Keratinocyte (primary cell): ENCODE data around the gene SINHCAF. TPM values are rescaled to one million over a fixed set of nuclear protein-coding genes. Genes with fewer than 3 reads are reported as not detected.

ENCODE experiments used
- DNase-seq: peaks from one replicate; pipeline ENCODE4 v3.0.0-alpha.2; 2011; ENCODE audit warnings: low read depth, missing footprints, low spot score
- FAIRE-seq: peaks from 2 replicates; lab custom pipeline; 2011; peaks lifted over from hg19 to GRCh38; lab: Jason Lieb, UNC
- H2AFZ ChIP-seq: 2 replicates; pipeline ENCODE4 v1.6.0; 2012; ENCODE audit warnings: low read length, control low read depth, inconsistent platforms; ENCODE audit not compliant: control insufficient read depth
- H3K27ac ChIP-seq: 2 replicates; pipeline ENCODE4 v1.5.1; 2011; ENCODE audit warnings: low read length; ENCODE audit not compliant: control insufficient read depth, insufficient read depth
- H3K27me3 ChIP-seq: 3 replicates; pipeline ENCODE4 v1.6.0; 2011; ENCODE audit warnings: low read length; ENCODE audit not compliant: control insufficient read depth, insufficient read depth; ENCODE audit errors: extremely low read depth
- H3K36me3 ChIP-seq, 2 experiments: 2 replicates in 1 of 2; 3 replicates in 1 of 2; pipeline ENCODE4 v1.5.1; 2011; ENCODE audit warnings: low read length in 2 of 2, mild to moderate bottlenecking in 1 of 2; ENCODE audit not compliant: control insufficient read depth in 2 of 2, insufficient read depth in 2 of 2; ENCODE audit errors: extremely low read depth in 1 of 2
- H3K4me1 ChIP-seq: 3 replicates; pipeline ENCODE4 v1.5.1; 2011; ENCODE audit warnings: low read length; ENCODE audit not compliant: control insufficient read depth, insufficient read depth; ENCODE audit errors: extremely low read depth
- H3K4me2 ChIP-seq: 3 replicates; pipeline ENCODE4 v1.6.0; 2011; ENCODE audit warnings: low read depth, low read length; ENCODE audit not compliant: control insufficient read depth, insufficient read depth; ENCODE audit errors: extremely low read depth
- H3K4me3 ChIP-seq, 3 experiments: fragments of 200-600 bp in 1 of 3; sonication (generic) in 1 of 3; 2 replicates in 2 of 3; 3 replicates in 1 of 3; pipeline ENCODE4 v1.5.1; 2011 to 2016; ENCODE audit warnings: low read length in 3 of 3, mild to moderate bottlenecking in 3 of 3, control low read depth in 2 of 3, inconsistent platforms in 1 of 3, low read depth in 1 of 3, mixed read lengths in 1 of 3, mixed run types in 1 of 3, moderate library complexity in 1 of 3; ENCODE audit not compliant: control insufficient read depth in 2 of 3, insufficient read depth in 2 of 3; ENCODE audit errors: extremely low read depth in 1 of 3
- H3K79me2 ChIP-seq: 2 replicates; pipeline ENCODE4 v1.6.0; 2012; ENCODE audit warnings: low read length; ENCODE audit not compliant: control insufficient read depth, insufficient read depth
- H3K9ac ChIP-seq: 3 replicates; pipeline ENCODE4 v1.6.0; 2011; ENCODE audit warnings: low read length; ENCODE audit not compliant: control insufficient read depth, insufficient read depth; ENCODE audit errors: extremely low read depth
- H3K9me1 ChIP-seq: 3 replicates; pipeline ENCODE4 v1.6.0; 2011; ENCODE audit warnings: low read length; ENCODE audit not compliant: control insufficient read depth, insufficient read depth; ENCODE audit errors: extremely low read depth
- H3K9me3 ChIP-seq: 2 replicates; pipeline ENCODE4 v1.5.1; 2012; ENCODE audit warnings: low read depth, low read length; ENCODE audit not compliant: control insufficient read depth
- H4K20me1 ChIP-seq: 3 replicates; pipeline ENCODE4 v1.6.0; 2011; ENCODE audit warnings: low read length; ENCODE audit not compliant: control insufficient read depth, insufficient read depth; ENCODE audit errors: extremely low read depth
- CTCF ChIP-seq, 3 experiments: IDR thresholded peaks in 1 of 3; conservative IDR thresholded peaks in 1 of 3; optimal IDR thresholded peaks in 1 of 3; 2 replicates in 2 of 3; 3 replicates in 1 of 3; pipeline versions ENCODE3 to v1.5.1; 2011; ENCODE audit warnings: low read length in 3 of 3, mild to moderate bottlenecking in 3 of 3, moderate library complexity in 2 of 3, control low read depth in 1 of 3, inconsistent platforms in 1 of 3; ENCODE audit not compliant: insufficient read depth in 2 of 3; ENCODE audit errors: extremely low read depth in 1 of 3
- EZH2 ChIP-seq: IDR thresholded peaks from one replicate; pipeline ENCODE4 v1.6.1; 2012; ENCODE audit warnings: inconsistent platforms, mild to moderate bottlenecking, low read length, moderate library complexity
- dilution Hi-C: fragments of 300-500 bp; cut with MboI; formaldehyde crosslinking; loops from one replicate; pipeline ENCODE4 v1.7.0; 2020; ENCODE audit warnings: low sequenced_read_pairs; ENCODE audit not compliant: extremely low pct_ligation_motif_present
- polyA plus RNA-seq, 5 experiments: library from polyadenylated mRNA; depleted of rRNA in 3 of 5; stranded (reverse) in 3 of 5; stranded (forward) in 1 of 5; unstranded in 1 of 5; fragments of >200 nt; gene quantifications; 1 replicate in 1 of 5; 2 replicates in 3 of 5; 3 replicates in 1 of 5; pipeline versions ENCODE4 v1.2.1 to v1.2.3, GENCODE V29; 2011 to 2012; ENCODE audit warnings: missing spikeins in 2 of 5, low read depth in 1 of 5, low replicate concordance in 1 of 5

The SINHCAF gene
- polyA plus RNA-seq, 1 donor (not counting 4 experiments of a cell fraction or from before 2014, with no cell fraction given), result 57.4 TPM

- dilution Hi-C loops, result no loop called here
- H3K27ac ChIP-seq, result no peak overlapping the region
- H3K27me3 ChIP-seq, result no peaks in the 10 kb centered on the region
- H3K4me2 ChIP-seq, result no peak overlapping the region
- no peaks in the 10 kb centered on the region for H3K79me2 ChIP-seq
- H3K9me1 ChIP-seq, result no peaks in the 10 kb centered on the region
- no peak overlapping the region for H3K4me3 ChIP-seq
- H4K20me1 ChIP-seq, result no peaks in the 10 kb centered on the region
- no peak for FAIRE-seq
- no peak overlapping the region for H2AFZ ChIP-seq
- TF ChIP-seq CTCF (optimal IDR thresholded peaks at IDR 0.05 in 1 of 3, IDR thresholded peaks at IDR 0.05 in 1 of 3, conservative IDR thresholded peaks at IDR 0.05 in 1 of 3; ENCODE audit: extremely low read depth in 1 of 3, insufficient read depth in 2 of 3, low read length in 3 of 3), result no peak
- no peak for TF ChIP-seq EZH2
- H3K9ac ChIP-seq, result no peak overlapping the region
- peaks cover 0 to 1% of the 10 kb centered on the region in 2 experiments for H3K36me3 ChIP-seq
- no peaks in the 10 kb centered on the region for H3K9me3 ChIP-seq
- DNase-seq, result no peak
- no peaks in the 10 kb centered on the region for H3K4me1 ChIP-seq
Observed at GRCh38 chr12:31272607-31273225, 53.2 kb downstream of the SINHCAF start.

- no peak overlapping the region for H2AFZ ChIP-seq
- H3K4me3 ChIP-seq, result no peak overlapping the region
Observed at GRCh38 chr12:31267966-31268365, 58.0 kb downstream of the SINHCAF start.

More at GRCh38 chr12:31267966-31268365, 58.0 kb downstream of the SINHCAF start:
- Histone ChIP-seq H3K4me1 (no peaks in the 10 kb centered on the region), H3K27ac (no peak overlapping the region), H3K9me3 (no peaks in the 10 kb centered on the region), H3K79me2 (no peaks in the 10 kb centered on the region), H3K9me1 (no peaks in the 10 kb centered on the region), H3K36me3 (peaks cover 0 to 1% of the 10 kb centered on the region in 2 experiments), H3K27me3 (no peaks in the 10 kb centered on the region), H3K4me2 (no peak overlapping the region), H3K9ac (no peak overlapping the region), H4K20me1 (no peaks in the 10 kb centered on the region)
- dilution Hi-C loops, result no loop called here
- DNase-seq (no peak), FAIRE-seq (no peak)
- TF ChIP-seq CTCF (optimal IDR thresholded peaks at IDR 0.05 in 1 of 3, IDR thresholded peaks at IDR 0.05 in 1 of 3, conservative IDR thresholded peaks at IDR 0.05 in 1 of 3; ENCODE audit: extremely low read depth in 1 of 3, insufficient read depth in 2 of 3, low read length in 3 of 3) (no peak), EZH2 (no peak)
